Tibial nerve (tissue), 4 donors: ENCODE measurements around the gene EBNA1BP2. TPM values are rescaled to one million over a fixed set of nuclear protein-coding genes. Genes with fewer than 3 reads are reported as not detected.
"Not testable (repeated sequence)": the region's sequence is repeated elsewhere in the genome, so short reads cannot be mapped to it uniquely, and the experiment has no call there.

Experiments used
- DNase-seq, 2 donors: peaks; one replicate each; pipeline ENCODE4 v3.0.0-alpha.2; 2019; ENCODE audit warnings: low spot score in 2 of 2
- H3K27ac ChIP-seq, 4 donors: fragments of 200-600 bp; sonication (generic) in 3 of 4; one replicate each; pipeline ENCODE4 v1.5.1; 2017 to 2019; ENCODE audit warnings: mild to moderate bottlenecking in 1 of 4
- H3K27me3 ChIP-seq, 2 donors: fragments of 200-600 bp; sonication (generic) in 1 of 2; one replicate each; pipeline versions ENCODE4 v1.5.1 to v1.6.0; 2017 to 2019
- H3K36me3 ChIP-seq, 3 donors: fragments of 200-600 bp; sonication (generic); one replicate each; pipeline ENCODE4 v1.5.1; 2018 to 2019
- H3K4me1 ChIP-seq, 4 donors: fragments of 200-600 bp; sonication (generic) in 3 of 4; one replicate each; pipeline ENCODE4 v1.5.1; 2017 to 2019
- H3K4me3 ChIP-seq, 4 donors: fragments of 200-600 bp; sonication (generic) in 3 of 4; one replicate each; pipeline ENCODE4 v1.5.1; 2017 to 2019; ENCODE audit warnings: mild to moderate bottlenecking in 1 of 4, moderate library complexity in 1 of 4
- H3K9me3 ChIP-seq, 4 donors: fragments of 200-600 bp; sonication (generic) in 3 of 4; one replicate each; pipeline ENCODE4 v1.5.1; 2017 to 2019
- EP300 ChIP-seq, 2 donors: sonication (generic); formaldehyde crosslinking; IDR thresholded peaks; one replicate each; pipeline ENCODE4 v1.6.1; 2017; ENCODE audit warnings: antibody characterized with exemption in 2 of 2, mild to moderate bottlenecking in 1 of 2
- POLR2A ChIP-seq, 2 donors: fragments of 450-650 bp; IDR thresholded peaks; one replicate each; pipeline ENCODE4 v1.6.1; 2017; ENCODE audit warnings: antibody characterized with exemption in 2 of 2, mild to moderate bottlenecking in 2 of 2, moderate library complexity in 2 of 2
- WGBS, 2 donors: methylation state at CpG; one replicate each; pipeline ENCODE4 v1.1.5; 2018; 5-methylcytosine and 5-hydroxymethylcytosine counted together
- total RNA-seq, 4 donors: library from RNA; depleted of rRNA; stranded (reverse); fragments of >200 nt; gene quantifications; one replicate each; pipeline ENCODE4 v1.1.0, GENCODE V29; 2016
- TF ChIP-seq, protein P1 (sequence below), 5 experiments: fragments of 200-600 bp in 3 of 5; fragments of 450-650 bp in 2 of 5; sonication (generic) in 3 of 5; IDR thresholded peaks; one replicate each; pipeline ENCODE4 v1.5.1; 2016 to 2019; ENCODE audit warnings: antibody characterized with exemption in 5 of 5, mild to moderate bottlenecking in 3 of 5, moderate library complexity in 2 of 5

EBNA1BP2 gene
- total RNA-seq, 4 donors from 2014 or later: 48.8 to 57.3 (median 51.2) TPM

DNA sequence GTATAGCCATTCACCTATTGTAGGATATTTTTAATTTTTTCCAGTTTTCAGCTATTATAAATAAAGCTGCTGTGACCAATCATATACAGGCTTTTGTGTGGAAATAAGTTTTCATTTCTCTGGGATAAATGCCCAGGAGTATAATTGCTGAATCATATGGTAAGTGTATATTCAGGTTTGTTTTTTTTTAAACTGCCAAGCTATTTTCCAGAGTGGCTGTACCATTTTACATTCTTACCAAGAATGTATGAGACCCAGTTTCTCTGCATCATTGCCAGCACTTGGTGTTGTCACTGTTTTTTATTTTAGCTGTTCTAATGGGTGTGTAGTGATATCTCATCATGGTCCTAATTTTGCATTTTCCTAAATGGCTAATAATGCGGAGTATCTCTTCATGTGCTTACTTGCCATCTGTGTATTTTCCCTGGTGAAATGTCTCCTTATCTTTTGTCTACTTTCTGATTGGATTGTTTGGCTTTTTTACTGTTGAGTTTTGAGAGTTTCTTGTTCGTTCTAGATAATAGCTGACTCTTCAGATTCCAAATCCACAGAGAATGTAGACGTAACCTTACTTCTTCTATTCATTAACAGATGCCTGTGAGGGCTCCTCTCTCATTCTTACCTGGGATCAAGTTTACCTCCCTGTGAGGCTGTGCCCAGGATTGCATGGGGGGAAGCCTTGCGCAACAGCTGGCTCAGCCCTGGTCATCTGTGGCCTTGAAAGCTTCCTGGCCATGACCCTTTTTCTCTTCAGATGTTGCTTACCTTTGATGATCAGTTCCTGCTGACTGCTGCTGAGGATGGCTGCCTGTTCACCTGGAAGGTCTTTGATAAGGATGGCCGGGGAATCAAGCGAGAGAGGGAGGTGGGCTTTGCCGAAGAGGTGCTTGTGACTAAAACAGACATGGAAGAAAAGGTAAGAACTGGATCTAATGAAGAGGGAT is 42.7 kb upstream of the EBNA1BP2 start:
- no peaks in the 10 kb centered on the region for H3K9me3 ChIP-seq
- 68 to 72% methylated on average over 7 of the region's 7 CpGs for WGBS, 2 donors
- H3K27ac ChIP-seq: no peak overlapping the region
- H3K4me1 ChIP-seq: no peaks in the 10 kb centered on the region
- H3K4me3 ChIP-seq: no peak overlapping the region
- no peaks in the 10 kb centered on the region for H3K36me3 ChIP-seq
- TF ChIP-seq POLR2A (IDR thresholded peaks at IDR 0.05): no peak
- TF ChIP-seq EP300 (IDR thresholded peaks at IDR 0.05): no peak
- TF ChIP-seq, protein P1, sequence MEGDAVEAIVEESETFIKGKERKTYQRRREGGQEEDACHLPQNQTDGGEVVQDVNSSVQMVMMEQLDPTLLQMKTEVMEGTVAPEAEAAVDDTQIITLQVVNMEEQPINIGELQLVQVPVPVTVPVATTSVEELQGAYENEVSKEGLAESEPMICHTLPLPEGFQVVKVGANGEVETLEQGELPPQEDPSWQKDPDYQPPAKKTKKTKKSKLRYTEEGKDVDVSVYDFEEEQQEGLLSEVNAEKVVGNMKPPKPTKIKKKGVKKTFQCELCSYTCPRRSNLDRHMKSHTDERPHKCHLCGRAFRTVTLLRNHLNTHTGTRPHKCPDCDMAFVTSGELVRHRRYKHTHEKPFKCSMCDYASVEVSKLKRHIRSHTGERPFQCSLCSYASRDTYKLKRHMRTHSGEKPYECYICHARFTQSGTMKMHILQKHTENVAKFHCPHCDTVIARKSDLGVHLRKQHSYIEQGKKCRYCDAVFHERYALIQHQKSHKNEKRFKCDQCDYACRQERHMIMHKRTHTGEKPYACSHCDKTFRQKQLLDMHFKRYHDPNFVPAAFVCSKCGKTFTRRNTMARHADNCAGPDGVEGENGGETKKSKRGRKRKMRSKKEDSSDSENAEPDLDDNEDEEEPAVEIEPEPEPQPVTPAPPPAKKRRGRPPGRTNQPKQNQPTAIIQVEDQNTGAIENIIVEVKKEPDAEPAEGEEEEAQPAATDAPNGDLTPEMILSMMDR (IDR thresholded peaks at IDR 0.05): no peak
- no peaks in the 10 kb centered on the region for H3K27me3 ChIP-seq
- no peak for DNase-seq

DNA sequence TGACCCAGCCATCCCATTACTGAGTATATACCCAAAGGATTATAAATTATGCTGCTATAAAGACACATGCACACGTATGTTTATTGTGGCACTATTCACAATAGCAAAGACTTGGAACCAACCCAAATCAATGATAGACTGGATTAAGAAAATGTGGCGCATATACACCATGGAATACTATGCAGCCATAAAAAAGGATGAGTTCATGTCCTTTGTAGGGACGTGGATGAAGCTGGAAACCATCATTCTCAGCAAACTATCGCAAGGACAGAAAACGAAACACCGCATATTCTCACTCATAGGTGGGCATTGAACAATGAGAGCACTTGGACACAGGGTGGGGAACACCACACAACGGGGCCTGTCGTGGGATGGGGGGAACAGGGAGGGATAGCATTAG is 36.2 kb upstream of the EBNA1BP2 start:
- not testable (repeated sequence) for H3K27ac ChIP-seq, H3K36me3 ChIP-seq, DNase-seq, H3K27me3 ChIP-seq, H3K9me3 ChIP-seq, H3K4me3 ChIP-seq
- H3K4me1 ChIP-seq: peaks cover 0 to 20% (median 11%) of the 10 kb centered on the region in 4 donors
- WGBS, 2 donors: 94 to 97% methylated on average over 8 of the region's 8 CpGs

GRCh38 chr1:43207229-43207853 is 35.3 kb upstream of the EBNA1BP2 start:
- Histone ChIP-seq H3K4me1 (peaks cover 0 to 20% (median 11%) of the 10 kb centered on the region in 4 donors), H3K9me3 (peaks cover 0 to 5% (median 0%) of the 10 kb centered on the region in 4 donors), H3K27me3 (no peaks in the 10 kb centered on the region), H3K27ac (peak overlapping the region in 1 of 4 donors; percentile 27), H3K36me3 (no peaks in the 10 kb centered on the region), H3K4me3 (no peak overlapping the region)
- WGBS, 2 donors: 80 to 85% methylated on average over 12 of the region's 12 CpGs
- DNase-seq: no peak
- TF ChIP-seq POLR2A (IDR thresholded peaks at IDR 0.05): no peak
- TF ChIP-seq, protein P1 (IDR thresholded peaks at IDR 0.05): no peak
- no peak for TF ChIP-seq EP300 (IDR thresholded peaks at IDR 0.05)

DNA sequence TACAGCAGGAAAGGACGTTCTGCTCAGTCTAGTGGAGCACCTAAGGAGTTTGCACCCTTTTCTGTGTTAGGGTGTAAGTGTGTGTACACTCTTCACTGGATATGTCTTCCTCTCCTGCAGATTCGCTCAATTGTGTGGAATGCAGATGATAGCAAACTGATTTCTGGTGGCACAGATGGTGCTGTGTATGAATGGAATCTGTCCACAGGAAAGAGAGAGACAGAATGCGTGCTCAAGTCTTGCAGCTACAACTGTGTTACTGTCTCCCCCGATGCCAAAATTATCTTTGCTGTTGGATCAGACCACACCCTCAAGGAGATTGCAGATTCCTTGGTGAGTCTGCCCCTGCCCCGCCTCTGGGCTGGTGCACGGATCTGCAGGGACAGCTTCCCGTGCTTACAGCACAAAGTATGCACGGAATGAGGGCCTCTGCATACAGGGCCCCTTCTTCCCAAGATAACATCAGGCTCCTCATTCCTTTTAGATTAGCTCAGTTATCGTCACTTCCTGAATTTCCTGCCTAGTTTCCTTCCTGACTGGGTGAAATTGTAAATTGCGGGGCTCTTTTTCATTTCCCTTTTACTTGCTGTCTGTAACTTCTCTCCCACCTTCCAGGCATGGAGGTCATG is 34.6 kb upstream of the EBNA1BP2 start:
- no peaks in the 10 kb centered on the region for H3K36me3 ChIP-seq
- peak overlapping the region in 1 of 4 donors; percentile 27 for H3K27ac ChIP-seq
- 11 to 15% methylated on average over 10 of the region's 10 CpGs for WGBS, 2 donors
- H3K4me1 ChIP-seq: peaks cover 0 to 20% (median 11%) of the 10 kb centered on the region in 4 donors
- peaks cover 0 to 5% (median 0%) of the 10 kb centered on the region in 4 donors for H3K9me3 ChIP-seq
- DNase-seq: no peak
- TF ChIP-seq, protein P1 (IDR thresholded peaks at IDR 0.05): no peak
- TF ChIP-seq POLR2A (IDR thresholded peaks at IDR 0.05) (no peak), EP300 (IDR thresholded peaks at IDR 0.05) (no peak)
- H3K27me3 ChIP-seq: no peaks in the 10 kb centered on the region
- H3K4me3 ChIP-seq: no peak overlapping the region

GRCh38 chr1:43205671-43206070 is 33.6 kb upstream of the EBNA1BP2 start:
- TF ChIP-seq EP300 (IDR thresholded peaks at IDR 0.05): no peak
- TF ChIP-seq, protein P1 (IDR thresholded peaks at IDR 0.05): no peak
- no peak for TF ChIP-seq POLR2A (IDR thresholded peaks at IDR 0.05)
- Histone ChIP-seq H3K27ac (peak overlapping the region in 1 of 4 donors; percentile 27), H3K4me3 (no peak overlapping the region), H3K9me3 (peaks cover 0 to 5% (median 0%) of the 10 kb centered on the region in 4 donors), H3K27me3 (no peaks in the 10 kb centered on the region), H3K36me3 (no peaks in the 10 kb centered on the region), H3K4me1 (peaks cover 0 to 20% (median 11%) of the 10 kb centered on the region in 4 donors)
- 63 to 79% methylated on average over 4 of the region's 4 CpGs for WGBS, 2 donors
- no peak for DNase-seq
